Spleen (tissue), 11 donors: ENCODE data around the gene POU2AF3. TPM values are rescaled to one million over a fixed set of nuclear protein-coding genes. Genes with fewer than 3 reads are reported as not detected.

ENCODE experiments used
- DNase-seq: peaks from one replicate; pipeline ENCODE4 v3.0.0-alpha.2; 2020
- H3K27ac ChIP-seq, 8 donors: fragments of 200-600 bp; sonication (generic) in 7 of 8; 1 replicate in 4 of 8; 2 replicates in 4 of 8; pipeline versions ENCODE4 v1.5.0 to v1.8.0; 2016 to 2021; ENCODE audit warnings: inconsistent platforms in 4 of 8, mild to moderate bottlenecking in 4 of 8, moderate library complexity in 1 of 8
- H3K27me3 ChIP-seq, 7 donors: fragments of 200-600 bp; sonication (generic) in 6 of 7; replicated peaks in 1 of 7; 1 replicate in 4 of 7; 2 replicates in 3 of 7; pipeline versions ENCODE4 v1.5.0 to v1.8.0; 2016 to 2021; ENCODE audit warnings: inconsistent platforms in 3 of 7, mild to moderate bottlenecking in 1 of 7
- H3K36me3 ChIP-seq, 6 donors: fragments of 200-600 bp; sonication (generic) in 5 of 6; 1 replicate in 4 of 6; 2 replicates in 2 of 6; pipeline versions ENCODE4 v1.5.0 to v1.8.0; 2016 to 2021; ENCODE audit warnings: inconsistent platforms in 2 of 6
- H3K4me1 ChIP-seq, 6 donors: fragments of 200-600 bp; sonication (generic) in 5 of 6; 1 replicate in 3 of 6; 2 replicates in 3 of 6; pipeline versions ENCODE4 v1.5.0 to v1.8.0; 2016 to 2021; ENCODE audit warnings: inconsistent platforms in 3 of 6
- H3K4me3 ChIP-seq, 8 donors: fragments of 200-600 bp; sonication (generic) in 7 of 8; 1 replicate in 4 of 8; 2 replicates in 4 of 8; pipeline versions ENCODE4 v1.5.0 to v1.8.0; 2016 to 2021; ENCODE audit warnings: inconsistent platforms in 4 of 8, mild to moderate bottlenecking in 4 of 8, moderate library complexity in 2 of 8
- H3K9me3 ChIP-seq, 8 donors: fragments of 200-600 bp; sonication (generic) in 7 of 8; 1 replicate in 4 of 8; 2 replicates in 4 of 8; pipeline versions ENCODE4 v1.5.0 to v1.8.0; 2016 to 2021; ENCODE audit warnings: inconsistent platforms in 4 of 8
- CTCF ChIP-seq, 11 experiments: fragments of 200-600 bp in 7 of 11; fragments of 450-650 bp in 4 of 11; sonication (generic) in 4 of 11; IDR thresholded peaks in 8 of 11; conservative IDR thresholded peaks in 3 of 11; 1 replicate in 7 of 11; 2 replicates in 4 of 11; pipeline versions ENCODE4 v1.4.0 to v1.8.0; 2016 to 2021; ENCODE audit warnings: antibody characterized with exemption in 11 of 11, inconsistent platforms in 4 of 11, mild to moderate bottlenecking in 1 of 11
- POLR2A ChIP-seq, 3 donors: fragments of 450-650 bp; IDR thresholded peaks; one replicate each; pipeline ENCODE4 v1.5.1; 2017; ENCODE audit warnings: antibody characterized with exemption in 3 of 3, mild to moderate bottlenecking in 1 of 3
- POLR2AphosphoS5 ChIP-seq, 3 donors: sonication (generic); formaldehyde crosslinking; IDR thresholded peaks; one replicate each; pipeline ENCODE4 v1.5.1; 2017; ENCODE audit warnings: antibody characterized with exemption in 3 of 3
- WGBS, 5 donors: extraction: QIAGEN DNeasy Blood & Tissue Kit in 3 of 5; methylation state at CpG; one replicate each; pipeline versions ENCODE4 v1.1.5 to v1.1.7; 2013 to 2018; 5-methylcytosine and 5-hydroxymethylcytosine counted together
- intact Hi-C: fragments of 100-400 bp; cut with DNase I; formaldehyde crosslinking; loops from one replicate; pipeline ENCODE4 v1.15.0; 2023; ENCODE audit warnings: low total_unique reads
- polyA plus RNA-seq, 3 donors: library from polyadenylated mRNA; stranded (reverse); fragments of 200-250 nt; gene quantifications; one replicate each; pipeline ENCODE4 v1.2.1, GENCODE V29; 2013
- total RNA-seq, 7 donors: library from RNA; depleted of rRNA in 3 of 7; stranded (reverse); fragments of >200 nt in 3 of 7; fragmentation: NEBNext Ultra II Directional in 4 of 7; extraction: Animal tissue kit (Norgen Biotek cat#: 25700) in 4 of 7; gene quantifications; one replicate each; pipeline versions ENCODE4 v1.1.0 to v1.2.1, GENCODE V29; 2016 to 2021
- donor health status: healthy with polysubstance abuse.
- donor health status: DM: no; HTN: no; CAD: no; lungs with moderate emphysema.
- donor health status: DM: no; HTN: no; CAD: no.
- donor health status: Bipolar disorder and iron deficiency.
- donor health status: healthy.
- donor health status: DM: no; HTN: no; CAD: no.
- donor health status: DM: yes; HTN: yes; CAD: no.

The POU2AF3 gene
- total and polyA plus RNA-seq, 10 donors = 0.30 to 2.0 (median 0.61) TPM; not detected in 3

GRCh38 chr11:111258046-111258445, 40.3 kb upstream of the POU2AF3 start:
- no peak for DNase-seq
- no peak overlapping the region for H3K4me3 ChIP-seq
- no peak for TF ChIP-seq CTCF (IDR thresholded peaks at IDR 0.05 in 8 of 11, conservative IDR thresholded peaks at IDR 0.05 in 3 of 11)
- no peak for TF ChIP-seq POLR2AphosphoS5 (IDR thresholded peaks at IDR 0.05)
- TF ChIP-seq POLR2A (IDR thresholded peaks at IDR 0.05) = no peak
- peaks cover 0 to 11% (median 0%) of the 10 kb centered on the region in 7 donors for H3K27me3 ChIP-seq
- no peaks in the 10 kb centered on the region for H3K36me3 ChIP-seq
- H3K9me3 ChIP-seq = no peaks in the 10 kb centered on the region
- H3K4me1 ChIP-seq = no peaks in the 10 kb centered on the region
- intact Hi-C loops = no loop called here
- no peak overlapping the region for H3K27ac ChIP-seq
- 61 to 81% (median 75%) methylated on average over 4 of the region's 4 CpGs for WGBS, 5 donors

- Histone ChIP-seq H3K9me3 (no peaks in the 10 kb centered on the region), H3K36me3 (no peaks in the 10 kb centered on the region), H3K27ac (no peak overlapping the region), H3K4me1 (no peaks in the 10 kb centered on the region), H3K4me3 (no peak overlapping the region), H3K27me3 (peaks cover 0 to 12% (median 0%) of the 10 kb centered on the region in 7 donors)
- TF ChIP-seq POLR2A (IDR thresholded peaks at IDR 0.05) (no peak), POLR2AphosphoS5 (IDR thresholded peaks at IDR 0.05) (no peak), CTCF (IDR thresholded peaks at IDR 0.05 in 8 of 11, conservative IDR thresholded peaks at IDR 0.05 in 3 of 11) (no peak)
- DNase-seq = no peak
- 91 to 95% (median 91%) methylated on average over 4 of the region's 4 CpGs for WGBS, 5 donors
- intact Hi-C loops = no loop called here
These were observed 38.5 kb upstream of the POU2AF3 start for GRCh38 chr11:111259896-111260295.

GRCh38 chr11:111260811-111261210, 37.5 kb upstream of the POU2AF3 start:
- Histone ChIP-seq H3K4me3 (no peak overlapping the region), H3K27ac (no peak overlapping the region), H3K36me3 (no peaks in the 10 kb centered on the region), H3K4me1 (no peaks in the 10 kb centered on the region), H3K27me3 (peaks cover 0 to 12% (median 0%) of the 10 kb centered on the region in 7 donors), H3K9me3 (no peaks in the 10 kb centered on the region)
- no peak for TF ChIP-seq CTCF (IDR thresholded peaks at IDR 0.05 in 8 of 11, conservative IDR thresholded peaks at IDR 0.05 in 3 of 11)
- TF ChIP-seq POLR2A (IDR thresholded peaks at IDR 0.05) = no peak
- TF ChIP-seq POLR2AphosphoS5 (IDR thresholded peaks at IDR 0.05) = no peak
- no peak for DNase-seq
- intact Hi-C loops = no loop called here
- WGBS, 5 donors = 68 to 84% (median 69%) methylated on average over 4 of the region's 4 CpGs

- Histone ChIP-seq H3K27ac (no peak overlapping the region), H3K36me3 (no peaks in the 10 kb centered on the region), H3K9me3 (no peaks in the 10 kb centered on the region), H3K4me3 (no peak overlapping the region), H3K27me3 (peaks cover 0 to 7% (median 0%) of the 10 kb centered on the region in 7 donors), H3K4me1 (no peaks in the 10 kb centered on the region)
- no peak for DNase-seq
- no peak for TF ChIP-seq CTCF (IDR thresholded peaks at IDR 0.05 in 8 of 11, conservative IDR thresholded peaks at IDR 0.05 in 3 of 11)
- no peak for TF ChIP-seq POLR2A (IDR thresholded peaks at IDR 0.05)
- TF ChIP-seq POLR2AphosphoS5 (IDR thresholded peaks at IDR 0.05) = no peak
- intact Hi-C loops = no loop called here
- 68 to 83% (median 72%) methylated on average over 1 of the region's 1 CpG for WGBS, 5 donors
These were observed 33.7 kb upstream of the POU2AF3 start for GRCh38 chr11:111264646-111265045.
